DMS79 treated with DMSO at 0.1 percent for 48 hours (cell line): ENCODE measurements around the gene CYP19A1.
"Not testable (repeated sequence)": the region's sequence is repeated elsewhere in the genome, so short reads cannot be mapped to it uniquely, and the experiment has no call there.

Source experiments
- DNase-seq: peaks from one replicate; lab custom pipeline; 2025; lab: John Stamatoyannopoulos, UW

Gene CYP19A1

DNA sequence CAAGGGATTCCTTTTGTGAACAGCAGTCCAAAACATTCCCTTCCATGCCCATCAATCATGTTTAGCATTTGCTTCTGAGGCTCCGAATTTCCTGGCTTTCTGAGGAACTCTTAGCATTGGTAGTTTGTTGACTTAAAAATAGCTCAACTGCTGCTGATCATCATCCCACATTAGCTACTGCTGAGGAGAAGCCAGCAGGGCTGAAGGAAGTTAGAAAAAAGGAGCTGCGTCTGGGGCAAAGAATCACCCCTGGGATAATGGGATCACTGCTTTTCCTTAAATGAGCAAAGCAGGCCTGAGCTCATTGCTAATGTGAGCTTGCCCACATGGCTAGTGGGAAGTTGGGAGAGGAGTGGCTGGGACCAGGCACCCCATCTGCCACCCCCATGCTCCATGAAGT lies 39.8 kb downstream of the CYP19A1 start:
- no peak for DNase-seq

DNA sequence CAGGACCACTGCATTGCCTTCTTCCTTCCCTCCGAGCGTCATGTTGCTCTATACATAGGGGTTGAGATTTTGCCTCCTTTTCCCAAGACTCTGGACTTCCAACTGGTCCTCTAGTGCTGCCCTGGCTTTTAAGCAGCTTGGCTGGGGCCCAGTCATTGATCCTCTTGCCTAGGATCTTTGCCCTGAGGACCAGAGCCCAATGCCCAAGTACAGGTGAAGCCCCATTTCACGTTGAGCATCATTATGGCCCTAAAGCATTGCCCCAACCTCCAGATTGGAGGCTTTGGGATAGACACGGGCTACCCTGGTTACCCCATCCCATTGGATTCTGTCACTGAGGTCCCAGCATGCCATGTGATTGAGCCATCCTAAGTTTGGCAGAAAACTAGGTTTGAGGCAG lies 47.7 kb downstream of the CYP19A1 start:
- DNase-seq, result no peak

DNA sequence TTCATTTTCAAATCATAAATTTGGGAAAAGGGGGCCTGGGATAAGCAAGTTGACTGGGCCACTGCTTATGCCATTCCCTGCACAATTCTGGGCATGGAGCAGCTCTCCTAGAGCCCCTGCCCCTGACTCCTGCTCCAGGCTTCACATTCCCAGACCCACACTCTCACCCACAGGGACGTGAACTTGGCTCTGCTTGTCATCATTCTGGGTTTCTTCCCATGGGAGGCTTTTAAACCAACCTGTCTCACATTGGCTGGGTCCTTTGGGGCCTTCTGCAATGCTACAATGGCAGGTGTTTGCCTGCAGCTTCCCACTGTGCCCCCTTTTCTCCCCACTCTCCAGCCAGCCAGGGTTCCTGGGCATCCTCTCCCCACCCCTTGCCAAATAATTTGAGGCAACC lies 49.1 kb downstream of the CYP19A1 start:
- no peak for DNase-seq

DNA sequence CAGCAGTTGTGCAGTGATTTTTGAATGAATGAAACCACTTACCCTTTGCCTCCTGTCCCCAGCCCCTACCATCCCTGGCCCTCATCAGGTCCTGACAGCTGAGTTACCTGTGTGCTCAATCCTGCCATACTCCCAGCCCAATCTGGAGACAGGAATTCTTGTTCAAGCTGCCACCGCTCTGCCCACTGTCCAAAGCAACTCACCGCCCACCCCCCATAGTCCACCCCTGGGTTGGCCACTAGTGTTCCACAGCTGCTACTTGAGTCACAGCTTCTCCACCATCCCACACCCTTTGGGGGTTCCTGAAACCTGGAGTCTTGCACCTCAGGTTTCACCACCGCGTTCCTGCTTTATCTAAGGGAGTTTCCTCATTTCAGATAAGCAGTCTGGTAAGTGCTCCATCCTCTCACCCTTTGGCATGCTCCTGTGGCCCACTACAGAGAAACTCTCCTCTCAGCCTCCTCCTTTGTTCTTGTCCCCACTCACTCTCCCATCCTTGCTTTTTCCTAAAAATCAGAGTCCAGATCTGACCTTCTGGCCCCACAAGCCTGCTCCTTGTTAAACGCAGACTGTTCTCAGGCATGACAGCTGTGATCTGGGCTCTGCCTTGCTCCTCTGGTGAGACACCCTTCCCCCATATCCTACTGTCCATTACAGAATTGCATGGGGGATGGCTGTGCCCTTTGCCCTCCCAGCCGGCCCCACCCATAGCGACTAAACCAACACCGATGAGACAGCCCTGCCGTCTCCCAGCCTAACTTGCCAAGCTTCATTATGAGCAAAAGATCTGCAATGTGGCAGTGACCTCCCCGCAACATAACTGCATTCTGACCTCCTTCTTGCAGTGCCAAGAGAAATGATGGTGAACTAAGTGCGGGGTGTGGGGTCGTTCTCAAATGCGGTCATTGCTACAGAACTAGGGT lies 50.0 kb downstream of the CYP19A1 start:
- no peak for DNase-seq

DNA sequence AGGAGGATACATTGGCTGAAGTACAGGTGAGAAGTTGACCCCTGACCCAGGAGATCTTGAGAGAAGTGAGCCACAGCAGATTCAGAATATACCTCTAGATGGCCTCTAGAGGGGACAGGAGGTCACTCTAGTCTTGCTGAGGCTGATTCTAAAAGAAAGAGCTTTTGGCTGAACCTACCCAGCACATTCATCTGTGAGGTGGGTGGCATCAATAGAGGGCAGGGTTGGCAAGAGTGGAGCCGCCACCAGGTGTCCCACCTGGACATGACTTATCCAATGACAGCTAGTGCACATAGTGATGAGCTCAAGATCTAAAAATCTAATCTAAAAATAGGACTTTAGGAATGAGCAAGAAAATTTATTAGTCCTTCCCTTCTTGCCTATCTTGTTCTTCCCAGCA lies 51.6 kb downstream of the CYP19A1 start:
- no peak for DNase-seq

DNA sequence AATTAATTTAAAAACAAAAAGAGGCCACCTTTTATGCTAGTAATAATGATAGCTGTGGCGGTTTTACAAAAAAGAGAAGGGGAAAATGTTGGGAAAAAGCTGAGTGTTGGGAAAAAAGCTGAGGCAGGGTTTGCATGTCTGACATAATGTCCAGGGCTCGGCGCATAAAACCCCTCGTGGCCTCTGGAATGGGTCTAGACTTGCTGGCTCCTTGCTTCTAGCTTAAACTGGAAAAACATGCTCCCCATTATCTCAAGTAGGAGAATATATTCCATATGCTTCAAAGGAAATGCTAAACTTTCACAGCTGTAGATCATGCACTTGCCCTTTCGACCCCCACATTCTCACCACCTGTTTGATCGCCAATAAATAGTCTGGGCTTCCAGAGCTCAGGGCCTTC lies 53.0 kb downstream of the CYP19A1 start:
- DNase-seq, result no peak

DNA sequence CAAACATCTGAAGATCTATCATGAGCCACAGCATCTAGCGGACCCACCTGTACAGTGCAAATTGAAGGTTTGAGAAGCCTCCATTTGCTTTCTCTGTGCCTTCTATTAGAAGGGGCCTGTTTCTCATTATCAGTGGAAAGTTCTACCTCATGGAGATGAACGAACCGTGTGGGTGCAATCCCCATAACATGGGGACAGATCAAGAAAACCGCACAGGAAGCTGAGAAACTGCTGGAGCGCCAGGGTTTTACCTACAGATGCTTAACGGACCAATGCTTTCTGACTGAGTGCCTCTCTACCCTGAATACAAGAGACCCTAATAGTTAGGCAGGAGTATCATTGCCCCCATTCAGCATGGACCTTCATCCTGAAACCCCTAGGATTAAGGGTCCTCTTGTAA lies 53.5 kb downstream of the CYP19A1 start:
- no peak for DNase-seq

DNA sequence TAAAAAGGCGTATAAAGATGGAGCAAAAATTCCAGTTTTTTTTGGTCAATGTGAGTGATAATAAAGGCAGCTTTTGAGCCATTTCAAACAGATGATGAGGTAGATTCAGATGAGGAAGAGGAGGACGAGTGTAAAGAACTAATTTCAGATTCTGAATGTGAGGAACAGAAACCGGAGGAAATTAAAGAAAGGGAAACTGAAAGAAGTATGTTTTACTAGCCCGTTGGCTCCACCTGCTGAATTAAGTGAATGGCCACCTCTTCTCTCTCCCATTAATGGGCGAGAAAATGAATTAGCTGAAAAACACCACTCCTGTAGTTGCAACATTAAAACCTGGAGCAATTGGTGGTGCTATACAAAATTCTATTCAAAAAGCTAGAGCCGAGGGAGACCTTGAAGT lies 55.4 kb downstream of the CYP19A1 start:
- DNase-seq, result no peak

DNA sequence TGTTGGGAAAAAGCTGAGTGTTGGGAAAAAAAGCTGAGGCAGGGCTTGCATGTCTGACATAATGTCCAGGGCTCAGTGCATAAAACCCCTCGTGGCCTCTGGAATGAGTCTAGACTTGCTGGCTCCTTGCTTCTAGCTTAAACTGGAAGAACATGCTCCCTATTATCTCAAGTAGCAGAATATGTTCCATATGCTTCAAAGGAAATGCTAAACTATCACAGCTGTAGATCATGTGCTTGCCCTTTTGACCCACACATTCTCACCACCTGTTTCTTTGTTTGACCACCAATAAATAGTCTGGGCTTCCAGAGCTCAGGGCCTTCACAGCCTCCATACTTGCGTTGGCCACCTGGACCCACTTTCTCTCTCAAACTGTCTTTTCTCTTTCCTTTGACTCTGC lies 56.2 kb downstream of the CYP19A1 start:
- DNase-seq, result not testable (repeated sequence)

DNA sequence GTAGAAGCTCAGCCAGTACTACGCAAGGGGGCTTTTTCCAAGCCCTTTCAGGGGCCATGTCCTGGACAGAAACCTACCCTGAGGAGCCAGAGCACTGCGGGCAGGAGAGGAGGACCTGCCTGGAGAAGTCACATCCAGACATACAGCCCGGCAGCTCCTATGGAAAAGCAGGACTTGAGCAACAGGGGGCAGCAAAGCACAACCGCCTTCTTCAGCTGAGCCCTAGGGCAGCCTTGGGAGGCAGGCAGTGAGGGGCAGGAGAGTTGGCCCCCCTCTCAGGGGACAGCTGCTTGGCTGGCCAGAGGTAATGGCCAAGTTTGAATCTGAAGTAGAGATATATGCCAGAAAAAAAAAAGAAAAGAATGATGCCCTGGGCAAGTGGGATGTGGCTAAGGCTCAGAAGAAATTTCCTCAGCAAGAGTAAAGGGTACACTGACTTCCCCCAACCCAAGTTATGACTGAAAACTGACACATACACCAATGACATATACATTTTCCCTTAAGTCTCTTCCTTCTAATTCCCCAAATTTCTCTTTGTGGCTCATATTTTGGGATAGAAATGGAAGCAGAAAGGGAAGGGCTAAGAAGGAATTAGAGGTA lies 56.9 kb downstream of the CYP19A1 start:
- no peak for DNase-seq

DNA sequence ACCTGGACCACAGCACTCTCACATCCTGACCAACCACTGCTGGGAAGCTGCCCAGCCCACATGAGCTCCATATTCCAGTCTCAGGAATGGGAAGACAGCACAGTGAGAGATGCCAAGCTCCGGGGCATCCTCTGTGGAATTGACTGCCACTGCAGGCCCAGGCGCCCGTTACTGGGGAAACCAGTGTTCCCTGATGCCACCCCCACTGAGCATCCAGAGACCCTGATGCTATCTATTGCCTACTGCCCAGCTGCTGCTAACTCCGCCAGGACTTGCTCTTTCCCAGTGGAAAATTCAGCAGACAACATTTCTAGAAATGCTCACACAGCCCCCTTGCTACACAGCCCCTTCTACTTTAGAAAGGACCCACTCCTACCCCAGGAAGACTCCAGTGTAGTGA lies 57.6 kb downstream of the CYP19A1 start:
- no peak for DNase-seq

DNA sequence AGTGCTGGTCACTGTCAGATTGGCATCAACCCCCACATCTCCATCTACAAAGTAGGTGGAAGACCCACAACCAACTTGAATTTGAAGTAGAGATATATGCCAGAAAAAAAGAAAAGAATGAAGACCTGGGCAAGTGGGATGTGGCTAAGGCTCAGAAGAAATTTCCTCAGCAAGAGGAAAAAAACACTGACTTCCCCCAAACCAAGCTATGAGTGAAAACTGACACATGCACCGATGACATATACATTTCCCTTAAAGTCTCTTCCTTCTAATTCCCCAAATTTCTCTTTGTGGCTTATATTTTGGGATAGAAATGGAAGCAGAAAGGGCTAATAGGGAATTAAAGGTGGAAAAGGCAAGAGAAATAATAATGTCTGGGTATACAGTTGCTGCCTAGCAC lies 59.0 kb downstream of the CYP19A1 start:
- DNase-seq, result no peak

DNA sequence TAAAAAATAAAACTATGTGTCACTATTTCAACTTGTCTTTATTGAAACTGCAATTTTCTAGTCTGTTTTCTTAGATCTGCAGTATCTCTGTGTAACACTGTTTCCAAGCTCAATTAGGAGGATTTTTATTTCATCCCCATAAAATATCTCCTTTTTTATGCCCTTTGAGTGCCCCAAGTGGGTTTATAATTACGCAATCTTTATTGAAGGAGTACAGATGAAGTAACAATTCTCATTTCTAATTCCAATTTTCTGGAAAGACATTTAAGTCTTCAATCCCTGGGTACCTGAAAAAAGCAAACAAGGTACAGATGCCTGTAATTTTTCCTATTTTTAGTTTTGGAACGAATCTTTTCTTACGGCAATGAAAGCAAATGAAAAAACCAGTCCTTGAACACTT lies 61.3 kb downstream of the CYP19A1 start:
- no peak for DNase-seq

DNA sequence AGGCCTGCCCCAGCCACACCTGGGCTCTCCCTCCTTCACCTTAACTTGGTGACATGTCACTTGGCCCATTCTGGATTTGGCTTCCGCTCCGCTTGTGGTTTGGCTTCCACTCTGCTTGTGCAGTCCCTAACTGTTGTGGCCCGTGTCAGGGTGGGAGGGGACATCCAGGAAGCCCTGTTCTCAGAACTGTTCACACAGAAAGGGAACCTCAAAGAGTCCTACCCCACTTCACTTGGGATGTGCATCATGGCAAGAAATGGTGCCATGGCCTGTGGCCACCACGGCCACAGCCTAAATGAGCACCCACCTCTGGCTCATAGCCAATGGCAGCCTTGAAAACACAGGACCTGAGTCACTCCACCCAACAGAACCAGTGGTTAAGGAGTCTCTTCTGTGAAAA lies 63.4 kb downstream of the CYP19A1 start:
- DNase-seq, result no peak

DNA sequence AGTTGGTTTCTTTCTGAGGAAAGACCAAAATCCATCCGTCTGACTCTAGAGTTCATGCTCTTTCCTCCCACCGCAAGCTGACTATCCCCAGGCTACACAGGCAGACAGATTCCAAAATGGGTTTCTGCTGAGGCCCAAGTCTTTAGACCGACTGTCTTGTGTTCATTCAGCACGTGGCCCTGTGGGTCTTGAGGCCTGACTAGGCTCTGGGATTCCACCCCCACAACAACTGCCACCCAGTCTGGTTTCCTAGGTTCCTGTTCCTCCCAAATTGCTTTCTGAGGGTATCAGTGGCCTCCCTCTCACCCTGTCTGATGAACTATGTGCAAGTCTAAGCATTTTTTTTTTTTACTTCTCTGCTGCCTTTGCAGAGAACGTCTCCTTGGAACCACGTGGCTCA lies 67.7 kb downstream of the CYP19A1 start:
- DNase-seq, result no peak

DNA sequence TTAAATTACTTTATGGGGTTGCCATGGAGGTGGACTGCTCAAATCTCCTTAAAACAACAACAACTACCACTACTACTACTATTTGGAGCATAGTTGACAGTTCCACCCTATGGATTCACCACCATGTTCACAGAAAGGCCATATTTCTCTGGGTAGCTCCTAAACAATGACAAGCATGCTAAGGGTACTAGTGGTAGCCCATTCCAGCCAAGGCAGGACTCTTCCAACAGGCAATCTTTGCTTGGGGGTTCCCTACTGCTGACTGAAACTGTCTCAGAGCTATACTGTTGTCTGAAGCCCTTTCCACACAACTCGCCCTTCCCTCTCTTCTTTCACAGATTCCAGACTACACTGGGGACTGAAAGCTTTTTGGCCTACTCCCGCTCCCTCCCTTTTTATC lies 68.9 kb downstream of the CYP19A1 start:
- DNase-seq, result no peak

DNA sequence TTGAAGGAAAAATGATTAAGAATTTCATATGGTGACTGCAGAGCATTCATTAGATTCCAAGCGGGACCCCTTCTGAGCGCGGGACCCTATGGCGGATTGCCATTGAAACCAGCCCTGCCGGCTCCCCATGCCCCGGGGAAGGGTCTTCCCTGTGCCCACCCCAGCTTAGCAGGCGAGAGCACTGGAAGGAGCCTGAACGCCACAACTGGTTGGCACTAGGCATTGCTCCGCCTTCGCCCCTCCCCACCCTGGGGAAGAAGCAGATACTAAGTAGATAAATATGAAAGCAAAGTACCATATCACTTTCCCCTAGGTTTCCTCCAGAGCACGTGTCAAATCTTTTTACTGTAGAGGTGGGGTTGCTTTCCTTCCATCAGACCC lies 70.7 kb downstream of the CYP19A1 start:
- DNase-seq, result no peak

DNA sequence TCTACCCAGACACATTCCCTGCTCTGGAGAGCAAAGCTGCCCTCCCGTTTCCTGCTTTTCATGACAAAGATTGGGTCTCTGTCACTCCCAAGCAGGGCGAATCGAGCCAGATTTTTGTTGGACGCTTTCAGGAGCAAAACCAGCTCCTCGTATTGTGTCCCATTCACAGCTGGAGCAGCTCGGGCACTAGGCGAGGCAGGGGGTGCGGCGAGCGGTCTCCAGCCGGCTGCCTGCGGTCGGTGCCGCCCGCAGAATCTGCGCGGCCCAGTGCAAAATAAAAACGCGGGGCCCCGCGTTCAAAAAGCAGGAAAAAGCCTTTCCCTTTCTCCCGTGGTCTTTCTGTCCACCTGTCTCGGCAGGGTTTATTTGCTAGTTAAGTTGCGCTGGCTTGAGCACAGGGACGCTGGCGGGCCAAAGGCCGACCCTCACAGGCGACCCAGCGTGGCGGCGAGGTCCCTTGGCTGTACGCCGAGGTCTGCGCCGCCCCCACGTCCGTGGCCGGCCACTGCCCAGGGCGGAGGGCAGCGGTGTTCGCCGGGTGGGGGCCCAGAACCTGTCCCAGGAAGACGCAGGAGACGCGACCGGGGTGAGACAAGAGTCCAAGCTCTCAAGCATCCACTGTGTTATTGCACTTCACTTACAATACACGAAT lies 71.2 kb downstream of the CYP19A1 start:
- DNase-seq, result no peak

DNA sequence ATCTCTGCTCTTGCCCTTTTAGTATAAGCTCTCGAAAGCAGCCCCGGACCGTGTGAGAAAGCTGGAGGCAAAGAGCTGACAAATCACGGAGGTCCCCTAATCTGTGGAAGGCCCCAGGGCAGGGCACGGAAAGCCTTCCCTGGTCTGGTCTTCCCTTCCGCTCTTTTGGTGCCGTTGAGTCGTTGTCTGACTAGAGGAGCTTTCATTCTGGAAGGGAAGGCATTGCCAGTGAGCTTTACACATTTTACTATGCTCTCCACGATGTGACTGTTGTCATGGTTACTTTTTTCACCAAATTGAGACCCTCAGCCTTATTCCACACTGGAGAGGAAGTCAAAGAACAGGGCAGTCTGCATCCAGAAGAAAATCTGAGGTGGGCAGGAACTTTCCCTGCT lies 71.7 kb downstream of the CYP19A1 start:
- DNase-seq, result no peak

DNA sequence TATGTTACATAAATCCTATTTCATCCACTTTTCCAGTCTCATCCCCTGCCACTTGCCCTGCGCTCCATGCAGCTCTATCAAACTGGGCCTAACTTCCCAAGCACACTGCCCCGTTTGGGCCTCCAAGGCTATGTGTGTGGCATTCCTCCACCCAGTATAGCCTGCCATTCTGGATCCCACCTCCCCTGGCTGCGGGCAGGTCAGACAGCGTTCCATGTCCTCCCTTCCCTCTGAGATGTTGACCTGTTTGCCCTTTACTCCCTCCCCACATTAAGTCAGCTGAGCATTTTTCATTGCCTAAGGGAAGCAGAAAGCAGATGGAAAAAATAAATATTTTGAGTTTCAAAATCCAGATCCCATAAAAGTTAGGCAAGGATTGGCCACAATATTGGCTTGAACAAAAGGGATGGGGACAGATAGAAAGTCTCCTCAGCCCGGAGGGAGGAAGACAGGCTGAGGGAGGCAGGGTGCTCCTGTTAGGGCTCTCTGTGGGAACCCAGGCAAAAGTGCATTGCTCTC lies 73.3 kb downstream of the CYP19A1 start:
- DNase-seq, result no peak

DNA sequence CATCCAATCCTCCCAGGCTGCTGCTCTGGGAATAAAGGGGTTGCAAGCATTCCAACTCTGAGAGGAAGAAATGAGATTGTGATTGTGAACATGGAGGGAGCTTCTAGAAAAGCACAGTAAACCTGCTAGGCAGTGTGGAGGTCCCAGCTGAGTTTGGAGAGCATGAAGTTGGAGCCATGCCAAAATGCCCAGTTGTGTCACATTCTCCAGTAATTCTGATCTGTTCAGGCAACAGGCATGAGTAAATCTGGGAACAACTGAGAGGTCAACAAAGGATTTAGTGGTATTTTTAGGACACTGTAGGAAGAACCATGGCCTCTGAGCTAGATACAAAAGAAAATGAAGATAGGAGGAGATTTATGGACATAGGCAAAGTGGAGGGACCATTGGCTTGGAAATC lies 74.7 kb downstream of the CYP19A1 start:
- no peak for DNase-seq

DNA sequence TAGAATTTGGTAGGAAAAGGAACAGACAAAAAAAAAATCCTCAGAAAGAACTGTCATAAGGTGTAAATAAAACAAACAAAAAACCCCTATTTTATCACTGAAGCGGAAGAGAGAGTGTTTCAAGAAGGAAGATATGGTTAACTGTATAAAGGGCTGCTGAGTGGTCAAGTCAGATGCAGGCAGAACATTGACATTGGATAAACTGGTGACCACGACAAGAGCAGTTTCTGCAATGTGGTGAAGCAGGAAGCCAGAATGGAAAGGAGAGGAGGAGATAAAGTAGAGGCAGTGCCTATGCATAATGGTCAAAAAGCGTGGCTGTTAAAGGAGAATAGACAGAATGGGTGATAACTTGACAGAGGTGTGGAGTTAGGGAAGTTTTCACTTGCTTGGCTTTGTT lies 75.3 kb downstream of the CYP19A1 start:
- no peak for DNase-seq

DNA sequence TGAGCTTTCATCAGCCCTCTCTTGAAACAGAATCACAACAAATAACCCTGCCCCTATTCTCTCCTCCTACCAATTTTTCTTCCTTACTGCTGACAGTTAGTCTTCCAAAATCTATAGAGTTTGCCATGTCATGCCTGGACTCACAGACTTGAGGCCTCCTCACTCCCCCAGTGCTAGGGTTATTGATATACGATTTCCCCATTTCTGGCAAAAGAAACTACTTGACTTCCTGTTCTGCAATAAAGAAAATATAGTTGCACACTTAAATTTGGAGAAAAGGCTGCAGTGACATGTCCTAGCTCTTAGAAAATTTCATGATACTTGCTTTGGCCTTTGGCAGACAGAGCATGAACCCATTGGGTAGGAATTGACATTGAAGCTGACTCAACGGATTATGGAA lies 75.9 kb downstream of the CYP19A1 start:
- DNase-seq, result no peak
